SW480 (cell line): ENCODE results near the gene C1QTNF4.

Source experiments
- DNase-seq: peaks from one replicate; pipeline ENCODE4 v3.0.0-alpha.2; 2016; ENCODE audit warnings: low spot score

Gene C1QTNF4

DNA sequence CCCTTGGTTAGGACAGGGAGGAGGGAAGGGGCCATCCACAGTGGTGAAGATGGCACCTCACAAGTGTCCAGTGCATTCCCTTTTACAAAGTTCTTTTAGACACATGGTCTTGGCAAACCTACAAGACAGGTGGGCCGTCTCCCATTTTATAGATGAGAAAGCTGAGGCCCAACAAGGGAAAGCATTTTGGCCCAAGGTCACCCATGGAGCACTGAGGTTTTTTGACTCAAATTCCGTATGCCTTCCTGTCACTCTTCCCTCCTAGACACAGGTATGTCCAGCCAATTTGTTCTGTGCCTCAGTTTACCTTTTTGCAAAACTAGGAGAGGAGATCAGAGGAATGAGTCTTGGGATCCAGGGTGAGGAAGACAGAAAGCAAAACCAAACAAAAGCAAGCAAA lies 1.2 kb downstream of the C1QTNF4 start:
- DNase-seq = no peak

DNA sequence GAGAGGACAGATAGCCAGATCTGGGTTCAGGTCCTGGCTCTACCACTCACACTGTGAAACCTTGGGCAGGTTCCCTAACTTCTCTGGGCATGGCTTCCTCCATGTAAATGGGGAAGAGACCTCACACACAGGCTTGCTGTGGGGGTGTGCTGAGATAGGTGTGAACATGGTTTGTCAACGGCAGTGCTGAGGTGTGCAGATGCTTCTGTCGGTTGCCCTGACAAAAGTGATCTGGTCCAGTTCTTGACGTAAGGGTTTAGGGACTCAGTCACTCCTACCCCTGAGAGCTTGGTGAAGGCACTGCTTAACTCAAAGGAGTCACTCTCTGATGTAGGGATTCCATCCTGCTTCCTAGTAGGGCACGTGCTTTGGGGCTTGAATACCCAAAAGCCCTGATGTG lies 2.0 kb downstream of the C1QTNF4 start:
- DNase-seq = no peak

DNA sequence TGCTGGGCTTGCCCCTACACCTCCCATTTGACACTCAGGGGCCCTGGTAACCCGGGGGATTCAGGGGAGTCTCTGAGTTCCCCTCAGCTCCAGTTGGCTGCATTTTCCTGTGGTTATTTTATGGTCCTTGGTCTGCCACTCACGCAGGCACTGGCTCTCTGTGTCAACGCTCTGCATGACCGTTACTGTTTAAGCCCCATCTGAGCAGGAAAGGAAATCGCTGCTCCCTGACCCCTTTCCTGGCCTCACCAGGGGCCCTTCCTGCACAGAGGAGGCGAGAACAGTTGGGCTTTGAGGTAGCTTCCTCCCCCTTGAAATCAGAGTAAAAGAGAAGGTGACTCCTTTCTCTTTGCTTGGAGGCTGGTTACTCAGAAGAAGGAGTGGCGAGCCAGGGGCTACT lies 2.4 kb downstream of the C1QTNF4 start:
- no peak for DNase-seq

DNA sequence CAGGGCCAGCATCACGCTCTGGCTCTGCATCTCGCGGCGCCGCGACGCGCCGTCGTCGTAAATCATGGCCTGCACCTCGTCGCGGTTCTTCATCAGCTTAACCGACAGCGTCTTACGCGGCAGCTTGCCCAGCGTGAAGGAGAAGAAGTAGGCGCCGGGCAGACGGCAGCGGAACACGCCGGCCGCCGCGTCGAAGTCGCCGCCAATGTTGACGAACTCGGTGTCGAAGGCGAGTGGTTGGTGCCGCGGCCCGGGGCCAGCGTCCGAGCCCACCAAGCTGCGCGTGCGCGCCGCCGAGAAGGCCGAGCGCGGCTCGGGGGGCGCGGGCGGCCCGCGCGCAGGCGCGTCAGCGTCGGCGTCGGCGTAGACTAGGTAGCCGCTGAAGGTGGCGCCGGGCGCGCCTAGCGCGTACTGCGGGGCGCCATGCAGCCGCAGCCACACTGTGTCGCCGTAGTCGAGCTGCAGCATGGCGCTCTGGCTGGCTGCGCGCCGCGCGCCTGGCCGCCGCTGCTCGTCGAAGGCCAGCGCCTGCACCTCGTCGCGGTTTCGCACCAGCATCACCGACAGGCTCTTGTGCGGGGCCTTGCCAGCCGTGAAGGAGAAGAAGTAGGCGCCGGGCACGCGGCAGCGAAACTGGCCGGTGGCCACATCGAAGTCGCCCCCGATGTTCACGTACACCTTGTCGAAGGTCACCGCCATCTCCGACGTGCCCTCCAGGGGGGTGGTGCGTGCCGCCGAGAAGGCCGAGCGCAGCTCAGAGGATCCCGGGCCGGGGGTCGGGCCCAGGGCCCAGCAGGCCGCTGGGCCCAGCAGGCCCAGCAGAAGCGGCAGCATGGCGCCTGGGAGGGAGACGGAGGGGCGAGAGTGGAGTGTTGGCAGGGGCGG lies 4.0 kb downstream of the C1QTNF4 start:
- DNase-seq = no peak

DNA sequence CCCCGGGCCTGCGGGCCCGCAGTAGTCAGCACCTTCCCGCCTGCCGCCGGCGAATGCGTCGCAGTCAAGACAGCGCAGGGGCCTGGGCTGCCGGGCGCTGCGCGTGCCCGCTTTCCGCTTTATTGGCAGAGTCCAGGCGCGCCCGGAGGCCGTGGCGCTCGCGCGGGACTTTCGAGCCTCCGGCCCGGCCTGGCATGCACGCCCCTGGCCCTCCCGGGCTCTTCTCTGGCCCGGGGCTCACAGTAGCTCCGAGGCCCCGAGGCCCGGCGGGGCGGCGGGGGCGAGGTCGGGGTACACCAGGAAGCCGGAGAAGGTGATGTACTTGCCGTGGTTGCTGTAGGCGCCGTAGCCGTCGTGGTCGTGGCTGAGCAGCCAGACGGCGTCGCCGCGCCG lies 4.6 kb downstream of the C1QTNF4 start:
- DNase-seq = no peak

DNA sequence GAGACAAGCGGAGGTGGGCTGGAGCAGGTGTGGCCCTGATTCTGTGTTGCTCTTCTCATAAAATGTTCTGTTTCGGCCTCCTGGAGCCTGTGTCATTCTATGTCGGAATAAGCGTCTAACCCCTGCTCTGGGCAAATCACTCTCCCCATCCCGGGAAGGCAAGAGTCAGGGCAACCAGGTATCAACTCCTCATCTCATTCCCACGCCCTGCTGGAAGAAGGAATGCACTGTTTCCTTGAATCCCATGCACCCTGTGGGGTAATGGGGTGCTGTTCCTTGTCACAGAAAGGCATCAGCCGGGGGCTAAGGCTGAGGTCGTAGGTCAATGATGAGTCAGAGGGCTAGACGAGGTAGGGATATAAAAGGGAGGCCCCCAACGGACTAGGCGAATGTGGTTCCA lies 5.1 kb downstream of the C1QTNF4 start:
- no peak for DNase-seq

DNA sequence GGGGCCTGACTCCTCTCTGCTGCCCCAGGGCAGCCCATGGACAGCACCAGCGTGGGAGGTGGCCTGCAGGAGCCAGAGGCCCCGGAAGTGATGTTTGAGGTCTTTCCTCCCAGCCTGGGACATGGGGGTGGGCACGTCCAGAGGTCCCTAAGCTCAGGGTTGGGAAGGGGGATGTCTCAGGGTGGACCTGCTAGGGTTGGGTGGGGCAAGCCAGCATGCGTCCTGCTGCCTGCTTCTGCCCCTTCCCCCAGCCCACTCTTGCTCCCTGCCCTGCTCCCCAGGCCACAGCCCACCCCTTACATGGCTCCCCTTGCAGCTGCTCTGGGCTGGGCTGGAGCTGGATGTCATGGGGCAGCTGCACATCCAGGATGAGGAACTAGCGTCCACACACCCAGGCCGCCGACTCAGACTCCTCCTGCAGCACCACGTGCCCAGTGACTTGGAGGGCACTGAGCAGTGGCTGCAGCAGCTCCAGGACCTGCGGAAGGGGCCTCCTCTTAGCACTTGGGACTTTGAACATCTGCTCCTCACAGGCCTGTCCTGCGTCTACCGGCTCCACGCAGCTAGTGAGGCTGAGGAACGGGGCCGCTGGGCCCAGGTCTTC lies 6.4 kb downstream of the C1QTNF4 start:
- no peak for DNase-seq

DNA sequence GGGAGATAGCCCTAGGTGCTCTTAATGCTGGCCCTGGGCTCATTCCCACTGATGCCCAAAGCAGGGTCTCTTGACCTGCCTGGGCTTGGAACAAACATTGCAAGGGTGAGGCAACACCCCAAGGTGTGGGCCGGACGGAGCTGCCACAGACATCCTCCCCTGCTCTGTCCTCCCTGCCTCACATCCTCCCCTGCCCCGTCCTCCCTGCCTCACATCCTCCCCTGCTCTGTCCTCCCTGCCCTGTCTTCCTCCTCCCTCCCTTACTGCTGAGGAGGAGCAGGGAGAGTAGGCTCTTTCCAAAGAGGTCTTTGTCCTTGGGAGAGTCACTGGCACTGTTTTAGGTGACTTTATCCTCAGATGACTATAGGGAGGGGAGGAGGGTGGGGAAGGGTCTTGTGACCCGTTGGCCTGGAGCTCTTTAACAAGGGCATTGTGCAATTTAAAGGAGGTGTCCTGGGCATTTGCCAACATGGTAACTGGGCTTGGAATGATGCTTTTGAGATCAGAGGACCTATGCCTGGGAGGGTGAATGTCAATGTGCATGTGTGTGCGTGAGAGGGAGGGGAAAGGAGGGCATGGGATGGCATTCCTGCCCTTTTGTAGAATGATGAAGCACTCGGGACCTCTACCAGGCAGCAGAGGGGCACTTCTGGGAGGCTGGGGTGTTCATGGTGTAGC lies 7.0 kb downstream of the C1QTNF4 start:
- DNase-seq = no peak

DNA sequence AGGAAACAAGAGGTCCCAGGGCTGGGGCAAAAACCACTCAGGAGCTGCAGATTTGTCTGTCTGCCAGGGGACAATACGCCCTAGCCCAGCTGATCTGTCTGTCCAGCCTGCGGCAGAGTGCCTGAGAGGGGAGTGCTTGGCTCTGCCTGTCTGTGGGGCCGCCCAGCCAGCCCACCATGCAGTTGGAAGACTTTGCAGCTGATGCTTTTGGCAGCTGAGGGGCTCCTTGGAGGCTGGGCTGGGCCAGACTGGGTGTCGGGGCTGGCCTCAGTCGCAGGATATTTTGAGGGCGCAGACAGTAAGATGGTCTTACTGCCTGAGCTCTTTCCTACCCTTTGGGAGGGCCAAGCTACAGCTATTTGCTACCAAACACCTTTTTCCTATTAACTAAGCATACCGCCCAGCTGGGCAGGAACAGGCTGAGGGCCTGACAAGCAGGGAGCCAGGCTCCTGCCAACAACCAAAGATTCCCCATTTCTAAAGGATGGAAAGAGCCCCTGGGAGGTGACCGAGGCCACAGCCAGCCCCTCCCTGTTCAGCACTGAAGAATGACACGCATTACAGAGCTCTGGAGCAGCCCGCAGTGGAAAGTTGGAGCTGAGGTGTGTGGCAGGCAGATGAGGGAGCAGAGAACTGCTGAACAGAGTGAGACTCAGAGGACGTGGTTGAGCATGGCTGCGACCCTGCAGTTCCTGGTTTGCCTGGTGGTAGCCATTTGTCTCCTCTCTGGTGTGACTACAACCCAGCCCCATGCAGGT lies 7.9 kb downstream of the C1QTNF4 start, which contains the start of gene FAM180B:
Gene FAM180B (plus strand): TSS at position 581 of the 758 bp plus-strand sequence. CDS start 91 bp downstream, at position 672.
- no peak for DNase-seq

DNA sequence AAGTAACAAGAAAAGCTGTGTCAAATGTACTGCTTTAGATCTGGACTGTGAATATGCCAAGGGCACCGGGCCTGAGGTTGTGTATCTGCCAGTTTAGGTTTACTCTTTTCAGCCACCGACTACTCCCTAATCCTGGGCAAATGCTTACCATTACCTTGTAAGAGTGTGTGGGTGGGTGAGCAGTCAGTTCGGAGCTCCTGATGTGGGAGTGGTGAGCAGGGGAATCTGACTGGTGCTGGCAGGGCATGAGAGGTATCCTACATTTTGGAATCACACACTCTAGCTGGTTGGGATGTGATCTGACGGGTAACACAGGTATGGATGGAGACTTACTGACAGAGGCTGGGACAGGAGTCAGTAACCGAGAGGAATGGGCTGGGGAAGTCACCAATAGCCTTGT lies 10.4 kb downstream of the C1QTNF4 start:
- DNase-seq = no peak

DNA sequence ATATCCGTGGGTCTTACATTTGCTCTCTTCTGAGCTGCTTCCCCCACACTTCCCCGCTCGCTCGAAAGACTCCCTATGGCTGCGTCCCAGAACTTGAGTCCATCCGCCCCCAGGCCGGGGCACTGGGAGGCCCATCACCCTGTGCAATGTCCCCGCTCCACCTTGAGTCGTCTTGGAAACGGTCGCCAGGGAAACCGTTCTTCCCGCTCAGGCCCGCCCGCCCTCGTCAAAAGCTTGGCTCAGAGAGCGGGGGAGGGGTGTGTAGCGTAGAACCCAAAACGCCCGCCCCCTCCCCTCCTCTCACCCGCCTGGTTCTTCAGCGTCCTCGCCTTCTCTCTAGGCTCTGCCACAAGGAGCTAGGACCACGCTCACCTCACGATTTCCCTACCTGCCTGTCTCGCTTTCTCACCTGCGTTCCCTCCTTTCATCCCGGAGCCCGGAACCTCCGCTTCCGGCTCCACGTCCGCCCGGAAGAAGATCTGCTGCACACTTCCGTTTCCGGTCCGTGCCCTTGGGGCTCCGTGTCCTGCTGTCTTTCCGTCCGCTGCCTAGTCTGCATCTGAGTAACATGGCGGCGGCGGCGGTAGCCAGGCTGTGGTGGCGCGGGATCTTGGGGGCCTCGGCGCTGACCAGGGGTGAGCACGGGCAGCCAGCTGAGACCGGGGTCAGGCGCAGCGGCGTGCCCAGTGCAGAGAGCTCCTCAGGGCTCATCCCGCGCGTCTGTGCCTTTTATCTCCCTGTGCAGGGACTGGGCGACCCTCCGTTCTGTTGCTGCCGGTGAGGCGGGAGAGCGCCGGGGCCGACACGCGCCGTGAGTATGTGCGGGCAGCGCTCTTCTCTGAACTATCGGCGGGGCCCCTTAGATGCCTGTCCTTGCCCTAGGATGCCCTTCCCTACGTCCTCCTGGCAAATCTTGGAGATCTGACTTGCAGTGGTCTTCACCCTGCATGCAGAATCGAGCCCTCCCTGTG lies 15.4 kb downstream of the C1QTNF4 start, which contains the start of the genes KBTBD4 and NDUFS3:
Gene KBTBD4 (minus strand): TSS at position 447 of the 971 bp plus-strand sequence. CDS start 19 bp downstream, at position 428.
Gene NDUFS3 (plus strand): TSS at position 551 of the 971 bp plus-strand sequence. CDS start 18 bp downstream, at position 569.
- DNase-seq = peak; percentile 87

DNA sequence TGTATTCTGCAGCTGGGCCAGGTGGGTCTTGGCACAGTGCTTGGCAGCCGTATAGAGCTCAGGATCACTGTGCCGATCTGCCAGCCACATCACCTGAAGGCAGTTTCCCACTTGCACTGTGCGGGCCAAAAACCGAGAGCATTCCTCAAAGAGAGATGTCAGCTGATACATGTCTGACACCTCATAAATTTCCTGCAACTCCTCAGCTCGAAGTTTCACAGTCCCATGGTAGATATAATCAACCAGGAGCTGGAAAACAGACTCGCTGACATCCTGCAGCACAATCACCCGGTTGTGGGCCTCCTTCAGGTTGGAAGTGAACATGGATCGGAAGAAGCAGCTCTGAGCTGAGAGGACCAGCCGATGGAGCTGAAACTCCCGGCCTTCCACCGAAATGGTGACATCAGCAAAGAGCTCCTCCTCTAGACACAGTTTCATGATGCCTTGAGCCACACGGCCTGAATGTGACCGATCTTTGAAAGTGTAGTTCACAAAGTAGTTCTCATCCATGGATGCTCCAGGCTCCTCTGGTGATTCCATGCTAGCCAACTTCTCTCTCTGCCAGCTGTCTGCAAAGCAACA lies 16.7 kb downstream of the C1QTNF4 start:
- DNase-seq = no peak

DNA sequence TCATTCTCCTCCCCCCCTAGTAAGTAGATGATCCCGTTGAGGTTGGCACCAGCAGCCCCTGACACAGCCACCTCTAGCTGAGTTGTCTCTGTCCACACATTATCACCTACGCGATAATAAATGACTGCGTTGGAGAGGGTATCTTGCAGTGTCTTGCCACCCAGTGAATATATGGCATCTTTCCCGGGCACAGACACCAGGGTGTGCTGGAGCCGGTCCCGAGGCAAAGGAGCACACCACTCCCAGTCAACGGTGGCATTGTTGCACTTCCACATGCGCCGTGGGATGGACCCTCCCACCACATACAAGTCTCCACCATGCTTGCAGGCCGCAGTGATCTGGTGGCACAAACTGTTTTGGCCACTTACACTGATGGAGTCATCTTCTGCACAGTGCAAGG lies 20.9 kb downstream of the C1QTNF4 start:
- DNase-seq = no peak

DNA sequence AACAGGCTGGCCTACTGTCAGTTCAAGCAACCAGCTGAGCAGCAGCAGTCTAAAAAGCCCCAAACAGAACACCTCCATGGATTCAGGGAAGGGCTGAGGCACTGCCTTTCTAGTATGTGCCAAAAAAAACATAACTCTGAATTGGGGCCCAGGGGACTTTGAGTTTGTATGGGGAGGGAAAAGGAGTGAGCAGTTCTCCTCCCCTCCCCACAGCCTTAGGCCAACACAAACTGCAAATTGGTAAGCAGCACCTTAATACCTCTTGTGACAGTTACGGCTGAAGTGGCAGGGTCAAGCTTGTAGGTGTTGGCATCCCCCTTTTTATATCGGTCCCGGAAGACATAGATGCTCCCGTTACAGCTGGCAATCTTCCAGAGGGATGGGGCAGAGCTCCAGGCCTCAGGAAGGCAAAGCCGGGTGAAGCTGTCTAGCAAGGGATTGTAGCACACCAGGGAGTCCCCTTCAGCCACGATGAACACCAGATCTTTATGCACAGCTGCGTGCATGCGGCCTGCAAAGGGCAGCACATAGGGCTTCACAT lies 21.4 kb downstream of the C1QTNF4 start:
- no peak for DNase-seq

DNA sequence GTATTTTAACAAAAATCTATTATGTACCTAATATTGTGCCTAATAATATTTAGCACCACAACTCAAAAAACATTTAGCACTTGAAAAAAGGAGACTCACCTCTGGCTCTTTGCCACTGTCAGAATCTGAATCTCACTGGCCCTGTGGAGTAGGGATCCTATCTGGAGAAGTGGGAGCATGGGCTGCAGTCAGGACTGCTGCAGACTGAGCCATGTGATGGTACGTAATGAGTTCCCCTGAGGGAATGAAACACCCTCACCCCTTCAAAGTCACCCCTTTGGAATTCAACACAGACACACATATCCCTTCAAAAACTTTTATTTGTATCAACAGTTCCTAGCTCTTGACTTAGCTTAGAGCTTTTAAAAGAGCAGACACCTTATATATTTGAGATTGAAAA lies 22.3 kb downstream of the C1QTNF4 start:
- DNase-seq = no peak

DNA sequence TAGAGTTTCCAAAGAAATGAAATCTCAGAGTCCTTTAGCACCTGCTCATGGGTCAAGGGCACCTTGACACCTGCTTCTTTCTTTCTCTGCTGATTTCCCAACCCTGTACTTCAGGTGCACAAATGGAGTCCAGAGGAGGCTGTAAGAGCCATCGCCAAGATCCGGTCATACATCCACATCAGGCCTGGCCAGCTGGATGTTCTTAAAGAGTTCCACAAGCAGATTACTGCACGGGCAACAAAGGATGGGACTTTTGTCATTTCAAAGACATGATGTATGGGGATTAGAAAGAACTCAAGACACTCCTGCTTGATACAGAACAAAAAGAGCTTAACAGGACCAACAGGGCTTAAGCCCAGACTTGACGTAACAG lies 22.9 kb downstream of the C1QTNF4 start:
- DNase-seq = no peak

DNA sequence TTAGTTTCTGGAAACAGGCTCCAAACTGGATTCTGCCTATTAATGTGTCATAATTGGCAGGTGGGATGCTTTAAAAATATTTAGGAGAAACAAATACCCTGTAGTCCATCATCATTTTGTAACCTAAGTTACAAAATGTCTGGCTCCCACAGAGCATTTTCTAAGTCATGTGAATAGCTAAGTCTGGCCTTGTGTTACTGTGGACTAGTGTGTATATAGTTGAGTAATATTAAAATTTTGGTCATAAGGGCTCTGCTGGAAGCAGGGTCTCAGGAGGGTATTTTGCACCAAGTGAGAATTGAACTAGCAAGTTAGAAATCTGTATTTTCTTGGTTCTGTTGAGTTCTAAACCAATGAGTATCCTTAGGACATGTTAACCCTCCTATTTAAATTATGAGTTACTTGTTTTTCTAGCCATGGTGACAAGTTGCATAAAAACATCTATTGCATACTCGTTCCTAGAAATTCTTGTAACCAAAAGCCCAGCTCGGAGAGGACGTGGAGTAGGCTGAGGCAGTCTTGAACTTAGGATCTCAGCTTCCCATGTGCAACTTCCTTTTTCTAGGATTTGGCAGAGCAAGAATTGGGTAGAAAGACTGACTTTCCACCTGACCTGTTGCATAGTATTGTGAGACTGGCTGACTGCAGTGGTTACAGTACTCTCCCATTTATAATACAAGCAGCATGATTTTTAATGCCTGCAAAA lies 23.4 kb downstream of the C1QTNF4 start:
- DNase-seq = no peak

DNA sequence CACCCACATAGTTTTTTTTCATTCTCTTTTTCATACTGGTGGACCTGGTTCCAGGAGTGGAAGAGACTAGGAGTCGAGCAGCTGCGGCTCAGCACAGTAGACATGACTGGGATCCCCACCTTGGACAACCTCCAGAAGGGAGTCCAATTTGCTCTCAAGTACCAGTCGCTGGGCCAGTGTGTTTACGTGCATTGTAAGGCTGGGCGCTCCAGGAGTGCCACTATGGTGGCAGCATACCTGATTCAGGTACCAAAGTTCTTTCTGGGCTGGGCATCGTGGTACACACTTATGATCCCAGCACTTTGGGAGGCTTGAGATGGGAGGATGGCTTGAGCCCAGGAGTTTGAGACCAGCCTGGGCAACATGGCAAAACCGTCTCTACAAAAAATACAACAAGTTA lies 24.6 kb downstream of the C1QTNF4 start:
- no peak for DNase-seq

DNA sequence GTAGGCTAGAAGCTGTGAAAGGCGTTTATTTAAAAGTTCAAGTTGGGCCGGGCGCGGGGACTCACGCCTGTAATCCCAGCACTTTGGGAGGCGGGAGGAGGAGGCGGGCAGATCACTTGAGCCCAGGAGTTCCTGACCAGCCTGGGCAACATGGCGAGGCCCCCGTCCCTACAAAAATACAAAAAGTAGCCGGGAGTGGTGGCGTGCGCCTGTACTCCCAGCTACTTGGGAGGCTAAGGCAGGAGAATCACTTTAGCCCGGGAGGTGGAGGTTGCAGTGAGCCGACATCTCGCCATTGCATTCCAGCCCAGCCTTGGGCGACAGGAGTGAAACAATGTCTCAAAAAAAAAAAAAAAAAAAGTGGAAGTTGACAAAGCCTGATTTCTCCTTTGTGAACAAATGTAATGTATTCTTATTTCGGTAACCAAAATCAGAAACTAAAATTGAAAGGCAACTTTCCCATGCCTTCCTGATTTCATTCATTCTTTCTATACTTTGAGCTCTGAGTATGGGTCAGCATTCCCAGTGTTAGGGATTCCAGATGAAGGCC lies 28.0 kb downstream of the C1QTNF4 start:
- DNase-seq = peak; percentile 29
